ENCODE results near the gene NFASC.

NFASC gene

GRCh38 chr1:204927673-204928641, 57.3 kb downstream of the NFASC start:
- no peak for TF ChIP-seq JUND (IDR thresholded peaks at IDR 0.05; ENCODE audit: low read depth)
- DNase-seq (ENCODE audit: low read depth in 1 of 2, low spot score in 1 of 2), result peak in 1 of 2 experiments; percentile 37
- in situ Hi-C loops (cut with HindIII; ENCODE audit: low pct_unique_long_range_greater_than_20kb, low sequenced_read_pairs), result no loop called here

- no peak for DNase-seq (ENCODE audit: low read depth in 1 of 2, low spot score in 1 of 2)
- in situ Hi-C loops (cut with HindIII; ENCODE audit: low pct_unique_long_range_greater_than_20kb, low sequenced_read_pairs), result no loop called here
- TF ChIP-seq JUND (IDR thresholded peaks at IDR 0.05; ENCODE audit: low read depth), result no peak
Observed at GRCh38 chr1:204928671-204929486, 58.2 kb downstream of the NFASC start.

- no peak for DNase-seq (ENCODE audit: low read depth in 1 of 2, low spot score in 1 of 2)
- in situ Hi-C loops (cut with HindIII; ENCODE audit: low pct_unique_long_range_greater_than_20kb, low sequenced_read_pairs), result no loop called here
- no peak for TF ChIP-seq JUND (IDR thresholded peaks at IDR 0.05; ENCODE audit: low read depth)
Observed at GRCh38 chr1:204929487-204930154, 59.0 kb downstream of the NFASC start.

- in situ Hi-C loops (cut with HindIII; ENCODE audit: low pct_unique_long_range_greater_than_20kb, low sequenced_read_pairs), result no loop called here
- no peak for TF ChIP-seq JUND (IDR thresholded peaks at IDR 0.05; ENCODE audit: low read depth)
- DNase-seq (ENCODE audit: low read depth in 1 of 2, low spot score in 1 of 2), result no peak
Observed at GRCh38 chr1:204930155-204930523, 59.5 kb downstream of the NFASC start.

- no peak for TF ChIP-seq JUND (IDR thresholded peaks at IDR 0.05; ENCODE audit: low read depth)
- in situ Hi-C loops (cut with HindIII; ENCODE audit: low pct_unique_long_range_greater_than_20kb, low sequenced_read_pairs), result no loop called here
- DNase-seq (ENCODE audit: low read depth in 1 of 2, low spot score in 1 of 2), result no peak
Observed at GRCh38 chr1:204931313-204931712, 60.7 kb downstream of the NFASC start.

GRCh38 chr1:204931768-204932572, 61.3 kb downstream of the NFASC start:
- no peak for DNase-seq (ENCODE audit: low read depth in 1 of 2, low spot score in 1 of 2)
- in situ Hi-C loops (cut with HindIII; ENCODE audit: low pct_unique_long_range_greater_than_20kb, low sequenced_read_pairs), result no loop called here
- TF ChIP-seq JUND (IDR thresholded peaks at IDR 0.05; ENCODE audit: low read depth), result no peak

GRCh38 chr1:204932573-204932909, 61.9 kb downstream of the NFASC start:
- no peak for TF ChIP-seq JUND (IDR thresholded peaks at IDR 0.05; ENCODE audit: low read depth)
- in situ Hi-C loops (cut with HindIII; ENCODE audit: low pct_unique_long_range_greater_than_20kb, low sequenced_read_pairs), result no loop called here
- DNase-seq (ENCODE audit: low read depth in 1 of 2, low spot score in 1 of 2), result no peak

GRCh38 chr1:204935155-204935554, 64.5 kb downstream of the NFASC start:
- no peak for TF ChIP-seq JUND (IDR thresholded peaks at IDR 0.05; ENCODE audit: low read depth)
- DNase-seq (ENCODE audit: low read depth in 1 of 2, low spot score in 1 of 2), result no peak
- in situ Hi-C loops (cut with HindIII; ENCODE audit: low pct_unique_long_range_greater_than_20kb, low sequenced_read_pairs), result no loop called here

- DNase-seq (ENCODE audit: low read depth in 1 of 2, low spot score in 1 of 2), result no peak
- no peak for TF ChIP-seq JUND (IDR thresholded peaks at IDR 0.05; ENCODE audit: low read depth)
- in situ Hi-C loops (cut with HindIII; ENCODE audit: low pct_unique_long_range_greater_than_20kb, low sequenced_read_pairs), result no loop called here
Observed at GRCh38 chr1:204936765-204937164, 66.1 kb downstream of the NFASC start.

- DNase-seq (ENCODE audit: low read depth in 1 of 2, low spot score in 1 of 2), result no peak
- no peak for TF ChIP-seq JUND (IDR thresholded peaks at IDR 0.05; ENCODE audit: low read depth)
- in situ Hi-C loops (cut with HindIII; ENCODE audit: low pct_unique_long_range_greater_than_20kb, low sequenced_read_pairs), result no loop called here
Observed at GRCh38 chr1:204937901-204938300, 67.2 kb downstream of the NFASC start.

GRCh38 chr1:204940591-204940990, 69.9 kb downstream of the NFASC start:
- no peak for TF ChIP-seq JUND (IDR thresholded peaks at IDR 0.05; ENCODE audit: low read depth)
- DNase-seq (ENCODE audit: low read depth in 1 of 2, low spot score in 1 of 2), result no peak
- in situ Hi-C loops (cut with HindIII; ENCODE audit: low pct_unique_long_range_greater_than_20kb, low sequenced_read_pairs), result no loop called here
